AML-193 (cell line): ENCODE data around the gene KCNH3.
"Not testable (repeated sequence)": the region's sequence is repeated elsewhere in the genome, so short reads cannot be mapped to it uniquely, and the experiment has no call there.

Experiments used
- DNase-seq, 2 experiments: peaks; one replicate each; lab custom pipeline; 2025; lab: John Stamatoyannopoulos, UW

KCNH3 gene

GRCh38 chr12:49588281-49588680, 49.5 kb downstream of the KCNH3 start:
- DNase-seq = no peak

GRCh38 chr12:49588721-49589516, 50.1 kb downstream of the KCNH3 start:
- DNase-seq = no peak

- no peak for DNase-seq
Observed at GRCh38 chr12:49598527-49598926, 59.7 kb downstream of the KCNH3 start.

DNA sequence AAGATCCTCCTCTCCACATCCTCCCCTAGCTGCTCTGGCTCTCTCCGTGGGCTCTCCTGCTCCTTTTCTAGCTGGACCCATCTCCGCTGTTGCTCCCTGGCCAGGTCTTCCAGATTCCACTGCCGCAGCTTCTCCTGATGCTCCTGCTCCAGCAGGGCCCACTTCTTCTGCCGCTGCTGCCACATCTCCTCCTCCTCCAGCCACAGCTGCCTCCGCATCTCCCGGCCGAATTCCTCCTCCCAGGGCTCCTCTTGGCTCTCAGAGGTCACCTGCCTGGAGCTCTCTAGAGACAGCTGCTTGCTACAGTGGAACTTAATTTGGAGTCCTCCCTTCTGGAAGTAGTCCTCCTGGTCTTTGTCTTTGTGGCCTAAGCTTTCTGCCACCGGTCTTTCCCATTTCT, 61.1 kb downstream of the KCNH3 start:
- no peak for DNase-seq

DNA sequence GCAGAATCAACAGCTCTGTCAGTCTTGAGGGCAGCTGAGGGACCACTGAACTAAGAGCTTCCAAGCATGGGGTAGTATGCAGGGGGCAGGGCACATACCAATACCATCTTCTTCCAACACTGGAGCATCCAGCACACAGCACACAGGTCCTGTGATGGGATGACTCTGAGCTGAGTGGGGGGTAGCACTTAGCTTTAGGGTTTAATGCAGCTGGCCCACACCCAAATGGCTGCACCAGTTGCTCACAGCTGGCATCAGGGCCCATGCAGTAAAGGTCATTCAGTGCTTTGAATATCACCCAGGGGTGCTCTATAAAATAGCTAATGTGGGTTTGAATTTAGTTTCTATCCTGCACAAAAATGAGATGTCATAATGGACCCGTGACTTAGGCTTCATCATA, 64.9 kb downstream of the KCNH3 start:
- DNase-seq = no peak

DNA sequence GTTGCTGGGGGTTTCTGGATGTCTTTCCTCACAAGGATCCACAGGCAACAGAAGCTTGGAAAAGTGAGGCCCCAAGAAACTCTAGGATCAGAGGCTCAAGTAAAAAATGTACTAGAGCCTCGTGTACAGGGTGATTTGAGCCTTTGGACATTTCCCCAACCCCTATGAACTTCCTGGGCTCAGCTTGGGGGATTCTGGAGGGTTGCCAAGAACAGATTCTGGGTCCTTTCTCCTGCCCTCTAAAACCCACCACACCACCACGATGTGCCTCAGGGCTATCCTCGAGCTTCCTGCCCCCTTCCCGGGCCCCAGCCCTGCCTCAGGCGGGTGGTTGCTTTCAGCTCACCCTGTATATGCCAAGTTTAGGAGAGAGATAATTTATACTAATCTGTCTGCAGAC, 66.0 kb downstream of the KCNH3 start:
- no peak for DNase-seq

- DNase-seq = not testable (repeated sequence)
Observed at GRCh38 chr12:49605539-49605938, 66.7 kb downstream of the KCNH3 start, which contains the start of gene FAM186B. Gene FAM186B, minus strand, starts transcription at chr12:49605639. Its CDS starts 162 bp downstream, at chr12:49605477.
